Testis (tissue), 3 donors: ENCODE results near the gene TLN1. TPM values are rescaled to one million over a fixed set of nuclear protein-coding genes. Genes with fewer than 3 reads are reported as not detected.

Source experiments
- DNase-seq: peaks from one replicate; pipeline ENCODE4 v3.0.0-alpha.2; 2019
- H3K27ac ChIP-seq, 2 donors: fragments of 200-600 bp; sonication (generic); one replicate each; pipeline ENCODE4 v1.5.1; 2019
- H3K27me3 ChIP-seq: fragments of 200-600 bp; sonication (generic); one replicate; pipeline ENCODE4 v1.5.1; 2019
- H3K36me3 ChIP-seq: fragments of 200-600 bp; sonication (generic); one replicate; pipeline ENCODE4 v1.5.1; 2017; ENCODE audit warnings: low read depth; ENCODE audit errors: missing control alignments
- H3K4me1 ChIP-seq: fragments of 200-600 bp; sonication (generic); one replicate; pipeline ENCODE4 v1.5.1; 2019
- H3K4me3 ChIP-seq, 2 donors: fragments of 200-600 bp; sonication (generic); one replicate each; pipeline ENCODE4 v1.5.1; 2017 to 2019
- H3K9me3 ChIP-seq: fragments of 200-600 bp; sonication (generic); one replicate; pipeline ENCODE4 v1.5.1; 2017
- POLR2A ChIP-seq: fragments of 450-650 bp; IDR thresholded peaks from one replicate; pipeline ENCODE4 v1.6.1; 2017; ENCODE audit warnings: antibody characterized with exemption, mild to moderate bottlenecking, moderate library complexity
- WGBS, 2 donors: methylation state at CpG; one replicate each; pipeline ENCODE4 v1.1.5; 2018; 5-methylcytosine and 5-hydroxymethylcytosine counted together
- intact Hi-C: fragments of 100-400 bp; cut with DNase I; formaldehyde crosslinking; loops from one replicate; pipeline ENCODE4 v1.15.1; 2023; ENCODE audit warnings: low total_unique reads
- polyA plus RNA-seq: library from polyadenylated mRNA; stranded (reverse); fragments of 350-450 nt; fragmentation: Illumina TruSeq; extraction: RNeasy Lipid Tissue Mini Kit (QIAGEN cat#74804); gene quantifications from one replicate; pipeline ENCODE4 v1.2.3, GENCODE V29; 2014; ENCODE audit warnings: low read depth, low replicate concordance; ENCODE audit not compliant: insufficient read depth
- total RNA-seq, 2 donors: library from RNA; depleted of rRNA; stranded (reverse); fragments of >200 nt; gene quantifications; one replicate each; pipeline ENCODE4 v1.2.3, GENCODE V29; 2016
- TF ChIP-seq, protein P1 (sequence below), 3 experiments: fragments of 450-650 bp in 2 of 3; fragments of 200-600 bp in 1 of 3; sonication (generic) in 1 of 3; IDR thresholded peaks; one replicate each; pipeline ENCODE4 v1.5.1; 2016 to 2019; ENCODE audit warnings: antibody characterized with exemption in 3 of 3, mild to moderate bottlenecking in 2 of 3, moderate library complexity in 1 of 3

Gene TLN1
- total and polyA plus RNA-seq, 3 donors from 2014 or later, result 134 to 201 (median 171) TPM

DNA sequence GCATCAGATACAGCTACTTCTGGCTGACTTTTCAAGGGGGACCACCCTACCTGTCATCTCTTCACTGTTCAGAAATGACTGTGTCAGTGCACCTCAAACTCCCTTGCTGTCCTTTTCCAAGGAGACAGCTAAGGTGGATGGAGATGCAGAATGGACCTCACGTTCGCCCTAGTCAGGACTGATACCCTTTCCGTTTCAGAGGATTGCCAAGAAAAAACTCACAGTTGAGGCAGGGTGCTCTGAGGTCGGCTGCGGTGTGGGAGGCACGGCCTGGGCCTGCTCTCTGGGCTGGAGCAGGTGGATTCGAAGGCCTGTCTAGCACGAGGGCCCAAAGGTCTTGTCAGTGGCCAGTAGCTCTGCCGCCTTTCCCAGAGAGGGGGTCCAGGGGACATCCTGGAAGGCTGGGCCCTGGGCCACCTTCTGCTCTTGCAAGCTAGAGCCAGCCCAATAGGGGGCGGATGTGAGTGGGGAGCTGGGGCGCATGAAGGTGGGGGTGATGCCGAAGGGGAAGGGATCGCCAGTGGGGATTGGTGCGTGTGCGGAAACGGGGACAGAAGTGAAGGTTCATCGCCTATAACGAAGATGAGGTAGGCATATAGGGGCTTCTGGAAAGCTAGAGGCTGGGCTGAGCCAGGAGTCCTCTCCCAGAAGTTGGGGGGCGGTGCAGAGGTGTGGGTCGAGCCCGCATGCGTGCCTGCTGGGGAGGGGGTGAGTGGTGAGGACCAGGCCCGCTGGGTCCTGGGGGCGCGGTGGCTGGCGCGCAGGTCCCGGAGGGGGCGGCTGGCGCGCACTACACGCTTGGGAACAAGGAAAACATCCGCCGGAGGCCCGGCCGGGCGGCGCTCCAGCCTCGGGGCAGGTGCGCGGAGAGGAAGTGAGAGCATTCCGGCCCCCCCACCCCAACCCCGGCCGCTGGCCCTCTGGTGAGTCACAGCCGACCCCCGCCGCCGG, 24.6 kb upstream of the TLN1 start:
- Histone ChIP-seq H3K9me3 (no peaks in the 10 kb centered on the region), H3K36me3 (no peaks in the 10 kb centered on the region), H3K27ac (peak overlapping the region in 1 of 2 donors; percentile 47), H3K4me1 (peaks cover 11% of the 10 kb centered on the region), H3K27me3 (no peaks in the 10 kb centered on the region), H3K4me3 (peak overlapping the region; percentile 40 to 60)
- intact Hi-C loops, result no loop called here
- no peak for DNase-seq
- 5 to 13% methylated on average over 24 to 48 of the region's 48 CpGs for WGBS, 2 donors
- TF ChIP-seq POLR2A, result no peak
- TF ChIP-seq, protein P1, sequence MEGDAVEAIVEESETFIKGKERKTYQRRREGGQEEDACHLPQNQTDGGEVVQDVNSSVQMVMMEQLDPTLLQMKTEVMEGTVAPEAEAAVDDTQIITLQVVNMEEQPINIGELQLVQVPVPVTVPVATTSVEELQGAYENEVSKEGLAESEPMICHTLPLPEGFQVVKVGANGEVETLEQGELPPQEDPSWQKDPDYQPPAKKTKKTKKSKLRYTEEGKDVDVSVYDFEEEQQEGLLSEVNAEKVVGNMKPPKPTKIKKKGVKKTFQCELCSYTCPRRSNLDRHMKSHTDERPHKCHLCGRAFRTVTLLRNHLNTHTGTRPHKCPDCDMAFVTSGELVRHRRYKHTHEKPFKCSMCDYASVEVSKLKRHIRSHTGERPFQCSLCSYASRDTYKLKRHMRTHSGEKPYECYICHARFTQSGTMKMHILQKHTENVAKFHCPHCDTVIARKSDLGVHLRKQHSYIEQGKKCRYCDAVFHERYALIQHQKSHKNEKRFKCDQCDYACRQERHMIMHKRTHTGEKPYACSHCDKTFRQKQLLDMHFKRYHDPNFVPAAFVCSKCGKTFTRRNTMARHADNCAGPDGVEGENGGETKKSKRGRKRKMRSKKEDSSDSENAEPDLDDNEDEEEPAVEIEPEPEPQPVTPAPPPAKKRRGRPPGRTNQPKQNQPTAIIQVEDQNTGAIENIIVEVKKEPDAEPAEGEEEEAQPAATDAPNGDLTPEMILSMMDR (IDR thresholded peaks at IDR 0.05), result peak in 2 of 3 experiments; percentile 11 to 15

DNA sequence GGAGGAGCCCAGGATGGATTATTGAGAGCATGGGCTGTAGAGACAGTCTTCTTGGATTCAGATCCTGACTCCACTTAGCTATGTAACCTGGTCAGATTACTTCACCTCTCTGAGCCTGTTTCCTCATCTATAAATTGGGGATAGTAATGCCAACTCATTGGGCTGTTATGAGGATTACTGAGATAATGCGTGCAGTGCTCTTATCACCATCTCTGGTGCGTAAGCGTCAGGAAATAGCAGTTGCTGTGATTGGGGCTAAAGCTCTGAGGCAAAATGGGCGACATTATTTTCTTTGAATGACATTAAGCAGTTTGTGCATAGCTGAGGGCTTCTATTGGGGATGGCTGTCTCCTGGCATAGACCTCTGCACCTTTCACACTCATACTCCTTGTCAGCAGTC, 23.1 kb upstream of the TLN1 start:
- H3K4me3 ChIP-seq, result no peak overlapping the region
- H3K36me3 ChIP-seq, result no peaks in the 10 kb centered on the region
- no peaks in the 10 kb centered on the region for H3K9me3 ChIP-seq
- peaks cover 16% of the 10 kb centered on the region for H3K4me1 ChIP-seq
- intact Hi-C loops, result no loop called here
- 88 to 92% methylated on average over 4 of the region's 4 CpGs for WGBS, 2 donors
- DNase-seq, result no peak
- H3K27ac ChIP-seq, result no peak overlapping the region
- TF ChIP-seq, protein P1 (IDR thresholded peaks at IDR 0.05), result no peak
- TF ChIP-seq POLR2A, result no peak
- no peaks in the 10 kb centered on the region for H3K27me3 ChIP-seq

DNA sequence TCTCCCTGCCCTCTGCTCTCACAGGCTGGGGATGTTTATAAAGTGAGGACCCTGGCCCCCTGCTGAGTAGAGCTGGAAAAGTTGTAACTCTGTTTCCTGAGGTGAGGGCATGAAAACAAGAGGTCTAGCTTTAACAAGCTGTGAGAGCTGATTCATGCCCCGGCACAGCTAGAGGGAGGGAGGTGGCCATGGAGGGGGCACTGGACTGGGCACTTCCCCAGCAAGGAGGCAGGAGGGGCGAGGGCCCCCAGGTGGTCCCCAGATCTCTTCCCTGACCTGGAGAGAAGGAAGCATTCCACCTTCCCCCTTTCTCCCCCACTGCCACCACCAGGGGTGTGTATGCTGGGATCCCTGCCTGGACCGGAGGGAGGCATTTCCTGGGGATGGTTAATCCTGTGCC, 22.3 kb upstream of the TLN1 start, which contains the start of gene MSMP:
TSS of gene MSMP (minus strand) at position 13 of the 400 bp plus-strand sequence. CDS start 147 bp downstream, outside the sequence.
- TF ChIP-seq POLR2A, result no peak
- TF ChIP-seq, protein P1 (IDR thresholded peaks at IDR 0.05), result no peak
- intact Hi-C loops, result no loop called here
- H3K27me3 ChIP-seq, result no peaks in the 10 kb centered on the region
- H3K9me3 ChIP-seq, result no peaks in the 10 kb centered on the region
- no peak for DNase-seq
- H3K4me1 ChIP-seq, result peaks cover 20% of the 10 kb centered on the region
- WGBS, 2 donors, result 44 to 49% methylated on average over 1 to 3 of the region's 3 CpGs
- H3K36me3 ChIP-seq, result no peaks in the 10 kb centered on the region
- H3K4me3 ChIP-seq, result no peak within 1 kb of the TSS
- no peak within 1 kb of the TSS for H3K27ac ChIP-seq

DNA sequence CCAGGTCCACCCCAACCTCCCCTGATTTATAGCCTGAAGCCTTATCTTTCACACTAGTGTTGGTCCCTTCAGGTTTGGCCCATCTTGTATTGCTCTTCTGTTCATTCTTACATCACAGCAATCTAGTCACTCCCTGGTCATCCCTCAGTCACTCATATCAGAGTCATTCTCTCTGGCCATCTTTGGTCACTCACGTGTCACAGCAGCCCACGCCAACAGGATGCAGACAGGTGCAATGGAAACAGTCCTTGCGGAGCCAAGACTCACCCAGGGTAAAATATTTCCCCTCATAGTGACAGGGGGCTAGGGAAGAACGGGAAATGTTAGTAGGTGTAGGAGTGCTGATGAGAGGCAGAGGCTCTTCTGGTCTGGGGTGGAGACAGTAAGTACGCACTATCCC, 21.5 kb upstream of the TLN1 start:
- peaks cover 20% of the 10 kb centered on the region for H3K4me1 ChIP-seq
- TF ChIP-seq, protein P1 (IDR thresholded peaks at IDR 0.05), result no peak
- no peak for TF ChIP-seq POLR2A
- H3K36me3 ChIP-seq, result no peaks in the 10 kb centered on the region
- intact Hi-C loops, result no loop called here
- DNase-seq, result no peak
- no peak overlapping the region for H3K27ac ChIP-seq
- no peak overlapping the region for H3K4me3 ChIP-seq
- H3K9me3 ChIP-seq, result no peaks in the 10 kb centered on the region
- 90 to 91% methylated on average over 5 of the region's 5 CpGs for WGBS, 2 donors
- H3K27me3 ChIP-seq, result no peaks in the 10 kb centered on the region
